ENCODE measurements around the gene CLIC5.

Gene CLIC5

DNA sequence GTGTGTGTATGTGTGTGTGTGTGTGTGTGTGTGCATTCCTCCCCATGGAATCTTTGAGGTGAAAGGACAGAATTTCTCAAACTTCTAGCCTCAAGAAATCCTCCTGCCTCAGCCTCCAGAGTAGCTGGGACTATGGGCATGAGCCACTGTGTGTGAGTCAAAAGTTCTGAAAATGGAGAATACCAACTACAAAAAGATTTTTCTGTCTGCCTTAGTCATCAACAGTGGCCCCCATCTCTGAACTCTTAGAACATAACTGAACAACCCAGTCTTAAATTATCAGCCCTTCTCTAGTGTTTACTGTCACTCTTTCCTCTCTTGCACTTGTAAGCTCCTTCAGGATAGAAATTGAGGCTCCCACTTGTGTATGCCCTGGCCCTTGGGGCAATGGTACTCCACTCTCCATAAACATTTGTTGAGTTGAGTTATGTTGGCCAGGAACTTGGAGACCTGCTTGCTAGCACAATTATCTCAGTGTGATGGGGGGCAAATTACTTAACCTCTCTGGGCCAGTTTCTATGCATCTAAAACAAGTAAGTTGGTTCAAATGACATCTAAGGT lies 35.3 kb upstream of the CLIC5 start:
- Histone ChIP-seq H4K20me1 (ENCODE audit: insufficient read depth, low read length) (no peaks in the 10 kb centered on the region), H3K4me1 (ENCODE audit: insufficient read depth, low read length, severe bottlenecking) (no peaks in the 10 kb centered on the region), H3K9ac (ENCODE audit: low read length) (no peak overlapping the region), H3K27me3 (ENCODE audit: insufficient read depth, low read length) (no peaks in the 10 kb centered on the region; the same call in 1 of the 2 replicates), H3K27ac (ENCODE audit: low read depth, low read length, poor library complexity, severe bottlenecking) (no peak overlapping the region), H3K9me2 (ENCODE audit: low read depth, low read length) (no peaks in the 10 kb centered on the region), H3F3A (ENCODE audit: insufficient read depth, low read length) (no peaks in the 10 kb centered on the region), H3K36me3 (ENCODE audit: insufficient read depth, low read length) (no peaks in the 10 kb centered on the region), H3K4me2 (ENCODE audit: low read length) (no peak overlapping the region), H3K4me3 (ENCODE audit: low read depth, low read length, poor library complexity, severe bottlenecking) (no peak overlapping the region), H3K79me2 (ENCODE audit: insufficient read depth, low read length) (no peaks in the 10 kb centered on the region), H2AFZ (ENCODE audit: low read length) (no peak overlapping the region), H3K9me3 (ENCODE audit: low read length) (no peaks in the 10 kb centered on the region)
- TF ChIP-seq EZH2 (IDR thresholded peaks at IDR 0.05; ENCODE audit: borderline replicate concordance, low read length) = no peak
- TF ChIP-seq, protein P1, sequence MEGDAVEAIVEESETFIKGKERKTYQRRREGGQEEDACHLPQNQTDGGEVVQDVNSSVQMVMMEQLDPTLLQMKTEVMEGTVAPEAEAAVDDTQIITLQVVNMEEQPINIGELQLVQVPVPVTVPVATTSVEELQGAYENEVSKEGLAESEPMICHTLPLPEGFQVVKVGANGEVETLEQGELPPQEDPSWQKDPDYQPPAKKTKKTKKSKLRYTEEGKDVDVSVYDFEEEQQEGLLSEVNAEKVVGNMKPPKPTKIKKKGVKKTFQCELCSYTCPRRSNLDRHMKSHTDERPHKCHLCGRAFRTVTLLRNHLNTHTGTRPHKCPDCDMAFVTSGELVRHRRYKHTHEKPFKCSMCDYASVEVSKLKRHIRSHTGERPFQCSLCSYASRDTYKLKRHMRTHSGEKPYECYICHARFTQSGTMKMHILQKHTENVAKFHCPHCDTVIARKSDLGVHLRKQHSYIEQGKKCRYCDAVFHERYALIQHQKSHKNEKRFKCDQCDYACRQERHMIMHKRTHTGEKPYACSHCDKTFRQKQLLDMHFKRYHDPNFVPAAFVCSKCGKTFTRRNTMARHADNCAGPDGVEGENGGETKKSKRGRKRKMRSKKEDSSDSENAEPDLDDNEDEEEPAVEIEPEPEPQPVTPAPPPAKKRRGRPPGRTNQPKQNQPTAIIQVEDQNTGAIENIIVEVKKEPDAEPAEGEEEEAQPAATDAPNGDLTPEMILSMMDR (IDR thresholded peaks at IDR 0.05; ENCODE audit: low read length) = no peak

DNA sequence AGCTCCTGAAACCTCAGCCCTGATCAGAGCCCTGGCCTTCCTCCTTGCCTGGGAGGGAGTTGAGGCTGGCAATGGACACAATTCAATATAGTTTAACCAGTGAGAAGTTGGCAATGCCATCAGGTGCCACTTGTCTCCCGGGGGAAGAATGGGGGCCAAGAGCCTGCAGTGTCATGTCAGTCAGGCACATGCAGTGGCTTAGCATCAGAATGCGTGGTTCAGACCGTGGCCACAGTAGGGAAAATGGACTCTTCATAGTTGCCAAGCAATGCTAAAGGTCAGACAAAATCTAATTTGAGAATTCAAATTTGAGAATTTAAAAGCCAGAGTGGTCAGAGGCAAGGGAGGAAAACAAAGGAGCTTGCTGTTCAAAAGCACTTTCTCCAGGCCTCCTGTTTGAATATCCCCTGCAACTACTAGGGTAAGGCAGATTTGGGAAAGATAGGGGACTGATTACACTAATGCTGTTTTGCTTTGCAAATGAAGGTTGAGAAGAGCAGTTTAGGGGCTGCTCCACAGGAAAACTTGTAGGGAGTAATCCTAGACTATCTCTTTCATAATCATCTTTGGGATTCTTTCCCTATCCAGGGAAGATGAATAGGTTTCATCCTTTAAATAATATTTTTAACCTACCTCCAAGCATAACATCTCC lies 33.1 kb upstream of the CLIC5 start:
- H3F3A ChIP-seq (ENCODE audit: insufficient read depth, low read length) = no peaks in the 10 kb centered on the region
- H3K27ac ChIP-seq (ENCODE audit: low read depth, low read length, poor library complexity, severe bottlenecking) = no peak overlapping the region
- H3K27me3 ChIP-seq (ENCODE audit: insufficient read depth, low read length) = no peaks in the 10 kb centered on the region; the same call in 1 of the 2 replicates
- H3K79me2 ChIP-seq (ENCODE audit: insufficient read depth, low read length) = no peaks in the 10 kb centered on the region
- no peak overlapping the region for H3K4me3 ChIP-seq (ENCODE audit: low read depth, low read length, poor library complexity, severe bottlenecking)
- H2AFZ ChIP-seq (ENCODE audit: low read length) = no peak overlapping the region
- no peak for TF ChIP-seq EZH2 (IDR thresholded peaks at IDR 0.05; ENCODE audit: borderline replicate concordance, low read length)
- TF ChIP-seq, protein P1 (IDR thresholded peaks at IDR 0.05; ENCODE audit: low read length) = no peak
- no peaks in the 10 kb centered on the region for H3K36me3 ChIP-seq (ENCODE audit: insufficient read depth, low read length)
- no peak overlapping the region for H3K4me2 ChIP-seq (ENCODE audit: low read length)
- no peak overlapping the region for H3K9ac ChIP-seq (ENCODE audit: low read length)
- H4K20me1 ChIP-seq (ENCODE audit: insufficient read depth, low read length) = no peaks in the 10 kb centered on the region
- no peaks in the 10 kb centered on the region for H3K9me3 ChIP-seq (ENCODE audit: low read length)
- H3K9me2 ChIP-seq (ENCODE audit: low read depth, low read length) = no peaks in the 10 kb centered on the region
- no peaks in the 10 kb centered on the region for H3K4me1 ChIP-seq (ENCODE audit: insufficient read depth, low read length, severe bottlenecking)

DNA sequence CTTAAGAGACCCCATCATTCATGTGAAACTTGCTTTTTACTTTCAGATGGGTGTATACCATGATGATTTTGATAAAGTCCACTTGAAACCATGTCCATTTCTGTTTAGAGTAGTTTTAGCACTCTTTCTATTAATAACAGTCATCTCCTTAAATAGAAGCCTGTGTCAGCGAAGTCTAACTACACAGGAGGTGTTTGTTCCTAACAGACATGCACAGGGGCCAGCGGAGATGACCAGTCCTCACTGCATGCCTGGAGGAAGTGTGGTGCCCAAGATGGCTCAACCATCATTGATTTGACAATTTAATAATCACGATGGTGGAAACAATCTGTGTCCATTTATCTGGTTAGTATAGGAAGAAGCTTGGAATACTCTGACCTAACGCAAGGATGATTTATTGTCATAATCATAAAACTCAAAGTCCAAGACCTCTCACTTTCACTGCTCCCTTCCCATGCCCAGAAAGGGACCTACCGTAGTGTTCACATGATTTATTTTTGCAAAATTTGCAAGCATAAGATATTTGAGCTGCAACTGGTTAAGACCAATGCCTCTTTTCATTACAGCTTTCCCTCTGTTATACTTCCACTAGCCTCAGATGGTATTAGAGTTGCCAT lies 31.0 kb upstream of the CLIC5 start:
- Histone ChIP-seq H3K79me2 (ENCODE audit: insufficient read depth, low read length) (no peaks in the 10 kb centered on the region), H3K9ac (ENCODE audit: low read length) (no peak overlapping the region), H3K9me2 (ENCODE audit: low read depth, low read length) (no peaks in the 10 kb centered on the region), H3K27ac (ENCODE audit: low read depth, low read length, poor library complexity, severe bottlenecking) (no peak overlapping the region), H3K4me3 (ENCODE audit: low read depth, low read length, poor library complexity, severe bottlenecking) (no peak overlapping the region), H3K4me1 (ENCODE audit: insufficient read depth, low read length, severe bottlenecking) (no peaks in the 10 kb centered on the region), H2AFZ (ENCODE audit: low read length) (no peak overlapping the region), H3K27me3 (ENCODE audit: insufficient read depth, low read length) (no peaks in the 10 kb centered on the region), H3K4me2 (ENCODE audit: low read length) (no peak overlapping the region), H3F3A (ENCODE audit: insufficient read depth, low read length) (no peaks in the 10 kb centered on the region), H3K9me3 (ENCODE audit: low read length) (no peaks in the 10 kb centered on the region), H3K36me3 (ENCODE audit: insufficient read depth, low read length) (no peaks in the 10 kb centered on the region), H4K20me1 (ENCODE audit: insufficient read depth, low read length) (no peaks in the 10 kb centered on the region)
- TF ChIP-seq, protein P1 (IDR thresholded peaks at IDR 0.05; ENCODE audit: low read length) = no peak
- TF ChIP-seq EZH2 (IDR thresholded peaks at IDR 0.05; ENCODE audit: borderline replicate concordance, low read length) = no peak
